Astrocyte (in vitro differentiated cells and primary cell): Measurements from ENCODE around the gene DIP2C. TPM values are rescaled to one million over a fixed set of nuclear protein-coding genes. Genes with fewer than 3 reads are reported as not detected.

Source experiments
- DNase-seq: peaks from one replicate; pipeline ENCODE4 v3.0.0-alpha.2; 2010; ENCODE audit warnings: low read depth
- FAIRE-seq: peaks from 2 replicates; lab custom pipeline; 2011; peaks lifted over from hg19 to GRCh38; lab: Jason Lieb, UNC
- H2AFZ ChIP-seq: 2 replicates; pipeline ENCODE4 v1.6.0; 2012; ENCODE audit warnings: low read depth, low read length, inconsistent platforms
- H3K27ac ChIP-seq: 2 replicates; pipeline ENCODE4 v1.5.1; 2011; ENCODE audit warnings: low read depth, low read length, inconsistent platforms
- H3K27me3 ChIP-seq: 2 replicates; pipeline ENCODE4 v1.6.0; 2011; ENCODE audit warnings: low read length, inconsistent platforms; ENCODE audit not compliant: insufficient read depth
- H3K36me3 ChIP-seq: 2 replicates; pipeline ENCODE4 v1.5.1; 2011; ENCODE audit warnings: low read length, inconsistent platforms; ENCODE audit not compliant: insufficient read depth
- H3K4me1 ChIP-seq: 2 replicates; pipeline ENCODE4 v1.5.1; 2011; ENCODE audit warnings: low read length, inconsistent platforms; ENCODE audit not compliant: insufficient read depth
- H3K4me2 ChIP-seq: 2 replicates; pipeline ENCODE4 v1.6.0; 2012; ENCODE audit warnings: low read length, inconsistent platforms
- H3K4me3 ChIP-seq: 2 replicates; pipeline ENCODE4 v1.5.1; 2011; ENCODE audit warnings: low read depth, mild to moderate bottlenecking, low read length, inconsistent platforms; ENCODE audit not compliant: insufficient read depth
- H3K79me2 ChIP-seq: 2 replicates; pipeline ENCODE4 v1.6.0; 2012; ENCODE audit warnings: mild to moderate bottlenecking, low read length, inconsistent platforms; ENCODE audit not compliant: insufficient read depth
- H3K9ac ChIP-seq: 2 replicates; pipeline ENCODE4 v1.6.0; 2012; ENCODE audit warnings: mild to moderate bottlenecking, low read length, inconsistent platforms
- H3K9me3 ChIP-seq: 2 replicates; pipeline ENCODE4 v1.5.1; 2012; ENCODE audit warnings: low read depth, mild to moderate bottlenecking, low read length, inconsistent platforms; ENCODE audit not compliant: insufficient read depth
- H4K20me1 ChIP-seq: 2 replicates; pipeline ENCODE4 v1.6.0; 2012; ENCODE audit warnings: low read length, inconsistent platforms; ENCODE audit not compliant: insufficient read depth
- H3K27ac Mint-ChIP-seq: one replicate; pipeline ENCODE4 v1.8.0; 2021; ENCODE audit warnings: mild to moderate bottlenecking, mixed read lengths; ENCODE audit not compliant: unreplicated experiment
- H3K27me3 Mint-ChIP-seq: one replicate; pipeline ENCODE4 v1.8.0; 2021; ENCODE audit warnings: low read depth, mixed read lengths; ENCODE audit not compliant: unreplicated experiment
- H3K36me3 Mint-ChIP-seq: one replicate; pipeline ENCODE4 v1.8.0; 2021; ENCODE audit warnings: low read depth, mixed read lengths; ENCODE audit not compliant: unreplicated experiment
- H3K4me1 Mint-ChIP-seq: one replicate; pipeline ENCODE4 v1.8.0; 2021; ENCODE audit warnings: low read depth, mixed read lengths; ENCODE audit not compliant: unreplicated experiment
- H3K4me3 Mint-ChIP-seq: one replicate; pipeline ENCODE4 v1.8.0; 2021; ENCODE audit warnings: mild to moderate bottlenecking, moderate library complexity, mixed read lengths; ENCODE audit not compliant: unreplicated experiment
- H3K9me3 Mint-ChIP-seq: one replicate; pipeline ENCODE4 v1.8.0; 2021; ENCODE audit warnings: mild to moderate bottlenecking, mixed read lengths; ENCODE audit not compliant: unreplicated experiment
- CTCF ChIP-seq: IDR thresholded peaks from 2 replicates; pipeline ENCODE4 v1.5.1; 2011; ENCODE audit warnings: low read depth, mild to moderate bottlenecking, inconsistent platforms, low read length, moderate library complexity; ENCODE audit not compliant: insufficient read depth
- EZH2 ChIP-seq: IDR thresholded peaks from 2 replicates; pipeline ENCODE4 v1.6.1; 2012; ENCODE audit warnings: mild to moderate bottlenecking, low read length, inconsistent platforms; ENCODE audit not compliant: insufficient read depth
- total RNA-seq: library from RNA; stranded (reverse); gene quantifications from 2 replicates; pipeline ENCODE4 v1.2.1, GENCODE V29; 2021

The DIP2C gene
- total RNA-seq, 1 donor from 2014 or later = 27.3 TPM

- no peak overlapping the region for H3K4me3 Mint-ChIP-seq
- TF ChIP-seq CTCF = no peak
- no peak for TF ChIP-seq EZH2
- H3K27me3 ChIP-seq = no peaks in the 10 kb centered on the region
- H3K9ac ChIP-seq = no peak overlapping the region
- H2AFZ ChIP-seq = no peak overlapping the region
- no peaks in the 10 kb centered on the region for H3K27me3 Mint-ChIP-seq
- no peaks in the 10 kb centered on the region for H3K4me1 ChIP-seq
- no peak overlapping the region for H3K27ac Mint-ChIP-seq
- peaks cover 28% of the 10 kb centered on the region for H3K36me3 Mint-ChIP-seq
- no peak overlapping the region for H3K4me2 ChIP-seq
- no peak for DNase-seq
- FAIRE-seq = no peak
- no peak overlapping the region for H3K27ac ChIP-seq
- no peaks in the 10 kb centered on the region for H3K79me2 ChIP-seq
- peaks cover 3% of the 10 kb centered on the region for H3K9me3 Mint-ChIP-seq
- no peak overlapping the region for H3K4me3 ChIP-seq
- H4K20me1 ChIP-seq = peaks cover 1% of the 10 kb centered on the region
- no peaks in the 10 kb centered on the region for H3K9me3 ChIP-seq
- peaks cover 6% of the 10 kb centered on the region for H3K4me1 Mint-ChIP-seq
- H3K36me3 ChIP-seq = peaks cover 32% of the 10 kb centered on the region
Measured at GRCh38 chr10:412109-412508, 277.4 kb downstream of the DIP2C start.

GRCh38 chr10:411603-412002 is 277.9 kb downstream of the DIP2C start:
- no peaks in the 10 kb centered on the region for H3K4me1 ChIP-seq
- no peak overlapping the region for H3K4me3 ChIP-seq
- H2AFZ ChIP-seq = no peak overlapping the region
- H3K27me3 Mint-ChIP-seq = no peaks in the 10 kb centered on the region
- H3K4me2 ChIP-seq = no peak overlapping the region
- H4K20me1 ChIP-seq = no peaks in the 10 kb centered on the region
- H3K36me3 ChIP-seq = peaks cover 32% of the 10 kb centered on the region
- no peaks in the 10 kb centered on the region for H3K27me3 ChIP-seq
- H3K9me3 ChIP-seq = no peaks in the 10 kb centered on the region
- peaks cover 6% of the 10 kb centered on the region for H3K4me1 Mint-ChIP-seq
- no peaks in the 10 kb centered on the region for H3K79me2 ChIP-seq
- H3K4me3 Mint-ChIP-seq = no peak overlapping the region
- H3K9ac ChIP-seq = no peak overlapping the region
- FAIRE-seq = peak; percentile 56
- peaks cover 29% of the 10 kb centered on the region for H3K36me3 Mint-ChIP-seq
- H3K27ac ChIP-seq = no peak overlapping the region
- TF ChIP-seq CTCF (no peak), EZH2 (no peak)
- no peak overlapping the region for H3K27ac Mint-ChIP-seq
- DNase-seq = peak; percentile 46
- peaks cover 3% of the 10 kb centered on the region for H3K9me3 Mint-ChIP-seq

DNA sequence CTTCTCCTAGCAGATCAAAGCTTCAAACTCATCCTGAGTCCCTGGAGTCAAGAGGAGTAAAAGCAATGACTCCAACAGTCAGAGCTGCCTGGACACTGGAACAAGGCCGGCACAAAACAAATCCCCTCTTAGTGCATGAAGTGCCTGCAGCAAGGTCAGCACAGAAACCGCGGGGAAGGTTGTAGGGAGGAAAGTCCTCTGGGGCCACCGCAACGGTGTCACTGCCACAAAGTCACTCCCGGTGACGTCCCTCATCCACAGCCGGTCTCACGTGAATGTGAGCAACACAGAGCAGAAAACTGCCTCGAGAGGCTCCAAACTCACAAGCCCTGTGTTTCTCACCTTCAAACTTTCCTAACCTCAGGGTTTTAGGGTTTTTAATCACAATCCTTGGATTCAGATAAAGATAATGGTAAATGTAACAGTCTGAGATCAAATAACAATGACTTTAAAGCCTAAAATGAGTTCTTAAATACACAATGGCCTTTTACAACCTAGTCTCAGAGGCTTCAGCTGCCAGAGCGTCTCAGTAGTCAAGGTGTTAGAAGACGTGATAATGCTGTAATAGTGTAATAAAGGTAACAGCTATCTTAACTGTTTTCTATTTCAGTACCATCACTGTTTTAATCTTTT is 279.9 kb downstream of the DIP2C start:
- no peak overlapping the region for H3K27ac Mint-ChIP-seq
- Histone ChIP-seq H3K27ac (no peak overlapping the region), H2AFZ (no peak overlapping the region), H4K20me1 (no peaks in the 10 kb centered on the region), H3K4me3 (no peak overlapping the region), H3K36me3 (peaks cover 29% of the 10 kb centered on the region), H3K4me2 (no peak overlapping the region), H3K9ac (no peak overlapping the region), H3K9me3 (no peaks in the 10 kb centered on the region), H3K27me3 (no peaks in the 10 kb centered on the region), H3K4me1 (no peaks in the 10 kb centered on the region), H3K79me2 (no peaks in the 10 kb centered on the region)
- no peak overlapping the region for H3K4me3 Mint-ChIP-seq
- peaks cover 35% of the 10 kb centered on the region for H3K36me3 Mint-ChIP-seq
- TF ChIP-seq CTCF (no peak), EZH2 (no peak)
- FAIRE-seq (no peak), DNase-seq (no peak)
- H3K27me3 Mint-ChIP-seq = no peaks in the 10 kb centered on the region
- peaks cover 3% of the 10 kb centered on the region for H3K9me3 Mint-ChIP-seq
- peaks cover 18% of the 10 kb centered on the region for H3K4me1 Mint-ChIP-seq
